Stomach smooth muscle (tissue), 2 donors: ENCODE data around the gene C11orf68.
"Not testable (repeated sequence)": the region's sequence is repeated elsewhere in the genome, so short reads cannot be mapped to it uniquely, and the experiment has no call there.

Experiments used
- H3K27ac ChIP-seq: one replicate; pipeline ENCODE4 v1.7.0; 2013; ENCODE audit warnings: mild to moderate bottlenecking, low read length, inconsistent platforms
- H3K27me3 ChIP-seq, 2 donors: one replicate each; pipeline ENCODE4 v1.7.0; 2013; ENCODE audit warnings: low read length in 2 of 2; ENCODE audit not compliant: insufficient read depth in 2 of 2, control insufficient read depth in 1 of 2
- H3K36me3 ChIP-seq, 2 donors: one replicate each; pipeline ENCODE4 v1.7.0; 2013; ENCODE audit warnings: low read length in 2 of 2; ENCODE audit not compliant: control insufficient read depth in 2 of 2, insufficient read depth in 2 of 2
- H3K4me1 ChIP-seq: one replicate; pipeline ENCODE4 v1.7.0; 2013; ENCODE audit warnings: low read length; ENCODE audit not compliant: control insufficient read depth, insufficient read depth
- H3K4me3 ChIP-seq, 2 donors: one replicate each; pipeline ENCODE4 v1.7.0; 2013; ENCODE audit warnings: low read length in 2 of 2
- H3K9ac ChIP-seq, 2 donors: one replicate each; pipeline ENCODE4 v1.7.0; 2013; ENCODE audit warnings: low read length in 2 of 2, mild to moderate bottlenecking in 1 of 2
- H3K9me3 ChIP-seq, 2 donors: one replicate each; pipeline ENCODE4 v1.7.0; 2013; ENCODE audit warnings: low read length in 2 of 2; ENCODE audit not compliant: control insufficient read depth in 2 of 2
- donor health status: healthy.
- donor health status: Pancreatic carcinoma.

Gene C11orf68

GRCh38 chr11:65954771-65955170 is 35.9 kb upstream of the C11orf68 start:
- Histone ChIP-seq H3K27ac (no peak overlapping the region), H3K9ac (no peak overlapping the region), H3K27me3 (peaks cover 2 to 10% of the 10 kb centered on the region in 2 donors), H3K9me3 (no peaks in the 10 kb centered on the region), H3K4me3 (no peak overlapping the region), H3K4me1 (no peaks in the 10 kb centered on the region), H3K36me3 (no peaks in the 10 kb centered on the region)

DNA sequence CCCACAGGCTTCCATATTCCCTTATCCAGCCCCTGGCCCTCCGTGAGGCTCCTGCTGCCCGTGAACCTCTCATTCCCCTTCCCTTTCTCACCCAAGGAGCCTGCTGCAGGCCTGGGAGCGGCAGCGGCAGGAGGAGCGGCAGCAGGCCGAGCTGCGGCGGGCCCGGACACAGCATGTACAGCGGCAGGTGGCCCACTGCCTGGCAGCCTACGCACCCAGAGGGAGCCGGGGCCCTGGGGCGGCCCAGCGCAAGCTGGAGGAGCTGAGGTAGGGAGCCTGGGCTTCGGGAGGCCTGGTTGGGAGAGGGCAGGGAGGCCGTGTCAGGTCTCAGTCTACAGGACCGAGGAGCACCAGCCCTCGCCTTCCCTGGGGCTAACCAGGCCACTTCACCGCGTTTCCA is 34.6 kb upstream of the C11orf68 start:
- Histone ChIP-seq H3K27ac (no peak overlapping the region), H3K4me3 (no peak overlapping the region), H3K9me3 (no peaks in the 10 kb centered on the region), H3K4me1 (no peaks in the 10 kb centered on the region), H3K36me3 (no peaks in the 10 kb centered on the region), H3K27me3 (peaks cover 2 to 10% of the 10 kb centered on the region in 2 donors), H3K9ac (no peak overlapping the region)

DNA sequence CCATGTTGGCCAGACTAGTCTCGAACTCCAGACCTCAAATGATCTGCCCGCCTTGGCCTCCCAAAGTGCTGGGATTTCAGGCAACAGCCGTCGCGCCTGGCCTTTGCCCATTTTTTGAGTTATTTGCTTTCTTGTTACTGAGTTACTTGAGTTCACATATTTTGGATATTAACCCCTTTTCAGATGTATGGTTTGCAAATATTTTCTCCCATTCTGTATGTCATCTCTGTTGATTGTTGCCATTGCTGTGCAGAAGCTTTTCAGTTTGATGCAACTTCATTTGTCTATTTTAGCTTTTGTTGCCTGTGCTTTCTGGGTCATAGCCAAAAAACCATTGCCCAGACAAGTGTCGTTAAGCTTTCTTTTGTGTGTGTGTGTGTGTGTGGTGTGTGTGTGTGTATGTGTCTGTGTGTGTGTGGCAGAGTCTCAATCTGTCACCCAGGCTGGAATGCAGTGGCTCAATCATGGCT is 33.2 kb upstream of the C11orf68 start:
- Histone ChIP-seq H3K4me3 (no peak overlapping the region), H3K9me3 (no peaks in the 10 kb centered on the region), H3K36me3 (no peaks in the 10 kb centered on the region)

GRCh38 chr11:65951641-65952040 is 32.8 kb upstream of the C11orf68 start:
- not testable (repeated sequence) for H3K4me3 ChIP-seq, H3K36me3 ChIP-seq, H3K27ac ChIP-seq, H3K9ac ChIP-seq, H3K4me1 ChIP-seq, H3K27me3 ChIP-seq, H3K9me3 ChIP-seq

More for the DNA sequence above, 33.2 kb upstream of the C11orf68 start:
- Histone ChIP-seq H3K27ac (no peak overlapping the region), H3K9ac (no peak overlapping the region), H3K27me3 (peaks cover 5 to 10% of the 10 kb centered on the region in 2 donors), H3K4me1 (no peaks in the 10 kb centered on the region)

DNA sequence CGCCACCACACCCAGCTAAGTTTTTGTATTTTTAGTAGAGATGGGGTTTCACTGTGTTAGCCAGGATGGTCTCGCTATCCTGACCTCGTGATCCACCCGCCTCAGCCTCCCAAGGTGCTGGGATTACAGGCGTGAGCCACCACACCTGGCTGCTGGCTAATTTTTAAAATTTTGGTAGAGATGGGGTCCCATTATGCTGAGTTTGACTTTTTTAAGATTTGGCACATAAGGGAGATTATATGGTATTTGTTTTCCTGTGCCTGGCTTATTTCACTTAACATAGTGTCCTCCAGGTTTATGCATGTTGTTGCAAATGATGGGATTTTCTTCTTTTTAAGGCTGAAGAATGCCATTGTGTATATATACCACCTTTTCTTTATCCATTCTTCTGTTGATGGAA is 31.8 kb upstream of the C11orf68 start:
- not testable (repeated sequence) for H3K27ac ChIP-seq, H3K9ac ChIP-seq, H3K4me3 ChIP-seq, H3K36me3 ChIP-seq, H3K4me1 ChIP-seq, H3K9me3 ChIP-seq
- H3K27me3 ChIP-seq: peaks cover 8 to 11% of the 10 kb centered on the region in 2 donors

DNA sequence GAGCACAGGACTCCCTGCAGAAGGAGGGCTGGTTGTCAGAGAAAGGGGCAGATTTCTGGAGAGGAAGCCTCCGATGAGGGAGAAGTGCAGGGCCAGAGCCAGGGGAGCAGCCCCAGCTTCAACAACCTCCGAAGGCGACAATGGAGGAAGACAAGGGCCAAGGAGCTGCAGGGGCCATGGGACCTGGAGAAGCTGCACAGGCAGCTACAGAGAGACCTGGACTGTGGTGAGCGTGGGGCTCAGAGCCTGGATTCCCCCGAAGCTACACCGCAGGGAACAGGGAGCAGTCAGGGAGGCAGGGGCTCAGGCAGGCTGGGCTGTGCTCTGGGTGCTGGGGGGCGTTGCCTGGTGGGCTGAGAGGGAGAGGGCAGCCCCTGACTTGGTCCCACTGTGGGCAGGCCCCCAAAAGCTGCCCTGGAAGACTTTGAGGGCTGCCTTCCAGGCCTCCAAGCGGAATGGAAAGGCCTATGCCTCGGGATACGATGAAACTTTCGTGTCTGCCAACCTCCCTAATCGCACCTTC is 28.8 kb upstream of the C11orf68 start:
- Histone ChIP-seq H3K27me3 (peaks cover 2 to 9% of the 10 kb centered on the region in 2 donors), H3K27ac (no peak overlapping the region), H3K4me1 (no peaks in the 10 kb centered on the region), H3K9ac (no peak overlapping the region), H3K9me3 (no peaks in the 10 kb centered on the region), H3K36me3 (no peaks in the 10 kb centered on the region), H3K4me3 (no peak overlapping the region)

DNA sequence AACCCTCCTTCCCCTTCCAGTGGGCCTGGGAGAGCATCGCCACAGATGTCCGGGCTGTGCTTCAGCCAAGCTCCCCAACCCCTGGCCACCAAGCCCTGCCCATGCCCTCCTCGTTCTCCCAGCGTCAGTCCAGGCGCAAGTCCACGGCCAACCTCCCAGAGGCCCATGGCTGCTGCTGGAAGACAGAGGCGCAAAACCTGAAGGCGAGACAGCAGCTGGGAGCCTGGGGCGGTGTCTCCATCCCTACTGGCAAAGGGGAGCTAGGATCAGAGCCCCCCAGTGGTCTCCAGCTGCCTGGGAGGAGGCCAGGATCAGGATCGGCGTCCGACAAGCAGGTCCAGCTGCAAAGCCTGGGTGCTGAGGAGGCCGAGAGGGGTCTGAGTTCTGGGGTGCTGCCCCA is 28.3 kb upstream of the C11orf68 start:
- Histone ChIP-seq H3K4me3 (no peak overlapping the region), H3K4me1 (no peaks in the 10 kb centered on the region), H3K36me3 (no peaks in the 10 kb centered on the region), H3K27ac (no peak overlapping the region), H3K9me3 (no peaks in the 10 kb centered on the region), H3K9ac (no peak overlapping the region), H3K27me3 (peaks cover 0 to 9% of the 10 kb centered on the region in 2 donors)

DNA sequence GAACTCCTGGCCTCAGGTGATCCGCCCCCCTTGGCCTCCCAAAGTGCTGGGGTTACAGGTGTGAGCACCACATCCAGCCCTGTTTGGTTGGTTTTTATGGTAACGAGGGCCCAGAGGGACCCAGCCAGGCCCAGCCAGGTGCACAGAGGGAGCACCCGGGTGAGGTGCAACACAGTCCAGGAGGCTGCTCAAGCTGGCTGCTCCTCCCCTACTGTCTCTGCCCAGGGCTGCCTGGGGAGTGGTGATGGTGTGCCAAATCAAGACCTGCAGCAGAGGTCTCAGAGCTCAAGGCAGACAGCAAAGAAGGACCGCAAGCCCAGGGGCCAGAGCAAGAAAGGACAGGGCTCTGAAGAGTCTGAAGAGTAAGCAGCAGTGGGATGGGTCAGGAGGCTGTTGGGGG is 27.8 kb upstream of the C11orf68 start:
- no peak overlapping the region for H3K27ac ChIP-seq
- no peaks in the 10 kb centered on the region for H3K36me3 ChIP-seq
- H3K27me3 ChIP-seq: peaks cover 0 to 9% of the 10 kb centered on the region in 2 donors
- no peaks in the 10 kb centered on the region for H3K9me3 ChIP-seq
- no peaks in the 10 kb centered on the region for H3K4me1 ChIP-seq
- H3K9ac ChIP-seq: no peak overlapping the region
- H3K4me3 ChIP-seq: no peak overlapping the region

GRCh38 chr11:65945941-65946558 is 27.2 kb upstream of the C11orf68 start:
- H3K4me3 ChIP-seq: no peak overlapping the region
- no peaks in the 10 kb centered on the region for H3K4me1 ChIP-seq
- H3K36me3 ChIP-seq: no peaks in the 10 kb centered on the region

GRCh38 chr11:65945430-65945911 is 26.6 kb upstream of the C11orf68 start, which contains the start of gene TSGA10IP:
TSS of gene TSGA10IP (plus strand) at chr11:65945480. CDS start at chr11:65945676, 196 bp downstream.
- H3K9me3 ChIP-seq: no peaks in the 10 kb centered on the region
- H3K9ac ChIP-seq: no peak within 1 kb of the TSS
- H3K27me3 ChIP-seq: peaks cover 2 to 9% of the 10 kb centered on the region in 2 donors
- no peaks in the 10 kb centered on the region for H3K36me3 ChIP-seq
- H3K4me3 ChIP-seq: no peak within 1 kb of the TSS
- H3K27ac ChIP-seq: no peak within 1 kb of the TSS
- no peaks in the 10 kb centered on the region for H3K4me1 ChIP-seq

More at GRCh38 chr11:65945941-65946558, 27.2 kb upstream of the C11orf68 start:
- H3K9ac ChIP-seq: no peak overlapping the region
- no peaks in the 10 kb centered on the region for H3K9me3 ChIP-seq
- H3K27me3 ChIP-seq: peaks cover 2 to 9% of the 10 kb centered on the region in 2 donors
- H3K27ac ChIP-seq: no peak overlapping the region

GRCh38 chr11:65944767-65945166 is 25.9 kb upstream of the C11orf68 start:
- H3K4me3 ChIP-seq: no peak overlapping the region
- peaks cover 2 to 9% of the 10 kb centered on the region in 2 donors for H3K27me3 ChIP-seq
- H3K27ac ChIP-seq: no peak overlapping the region
- no peak overlapping the region for H3K9ac ChIP-seq
- H3K36me3 ChIP-seq: no peaks in the 10 kb centered on the region
- no peaks in the 10 kb centered on the region for H3K9me3 ChIP-seq
- no peaks in the 10 kb centered on the region for H3K4me1 ChIP-seq
